Measurements from ENCODE around the gene CDC123. TPM values are rescaled to one million over a fixed set of nuclear protein-coding genes. Genes with fewer than 3 reads are reported as not detected.
A peak's percentile ranks its signal among the peaks of the same experiment; 100 is the strongest.
"Not testable (repeated sequence)": the region's sequence is repeated elsewhere in the genome, so short reads cannot be mapped to it uniquely, and the experiment has no call there.

Gene CDC123
- 104 TPM for polyA plus RNA-seq

- peak within 1 kb of the TSS; percentile 98 to 100 (median 100) for H3K4me3 Mint-ChIP-seq
- no peaks in the 10 kb centered on the region for H3K27me3 Mint-ChIP-seq
- H3K36me3 Mint-ChIP-seq, result peaks cover 3% of the 10 kb centered on the region
- H3K4me1 Mint-ChIP-seq, result peaks cover 32 to 40% (median 39%) of the 10 kb centered on the region in 3 donors
- H3K27ac Mint-ChIP-seq, result peak within 1 kb of the TSS; percentile 97 to 100 (median 99)
- H3K9me3 Mint-ChIP-seq, result no peaks in the 10 kb centered on the region
Observed at GRCh38 chr10:12195603-12196506, at the start of gene CDC123, which contains the start of gene NUDT5. CDC123 (plus strand) TSS chr10:12196188; CDS start chr10:12196246, 58 bp downstream. NUDT5 (minus strand) TSS chr10:12195891; CDS start chr10:12186291, 9,600 bp downstream.

GRCh38 chr10:12150163-12150562 lies 45.8 kb upstream of the CDC123 start:
- Mint-ChIP-seq H3K27ac (no peak overlapping the region), H3K4me1 (no peaks in the 10 kb centered on the region), H3K9me3 (no peaks in the 10 kb centered on the region), H3K4me3 (no peak overlapping the region), H3K27me3 (no peaks in the 10 kb centered on the region), H3K36me3 (peaks cover 16% of the 10 kb centered on the region)

GRCh38 chr10:12154516-12154915 lies 41.5 kb upstream of the CDC123 start:
- Mint-ChIP-seq H3K9me3 (no peaks in the 10 kb centered on the region), H3K4me1 (no peaks in the 10 kb centered on the region), H3K4me3 (no peak overlapping the region), H3K27me3 (no peaks in the 10 kb centered on the region), H3K36me3 (peaks cover 10% of the 10 kb centered on the region), H3K27ac (no peak overlapping the region)

- Mint-ChIP-seq H3K4me1 (no peaks in the 10 kb centered on the region), H3K27ac (no peak overlapping the region), H3K36me3 (peaks cover 6% of the 10 kb centered on the region), H3K27me3 (no peaks in the 10 kb centered on the region), H3K9me3 (no peaks in the 10 kb centered on the region), H3K4me3 (no peak overlapping the region)
Observed at GRCh38 chr10:12156367-12157123, 39.4 kb upstream of the CDC123 start.

GRCh38 chr10:12158111-12158510 lies 37.9 kb upstream of the CDC123 start:
- Mint-ChIP-seq H3K4me1 (no peaks in the 10 kb centered on the region), H3K36me3 (peaks cover 6% of the 10 kb centered on the region), H3K27ac (peak overlapping the region in 1 of 3 donors; percentile 39), H3K27me3 (no peaks in the 10 kb centered on the region), H3K9me3 (no peaks in the 10 kb centered on the region), H3K4me3 (no peak overlapping the region)

- Mint-ChIP-seq H3K4me1 (no peaks in the 10 kb centered on the region), H3K4me3 (no peak overlapping the region), H3K9me3 (no peaks in the 10 kb centered on the region), H3K36me3 (peaks cover 4% of the 10 kb centered on the region), H3K27me3 (no peaks in the 10 kb centered on the region), H3K27ac (no peak overlapping the region)
Observed at GRCh38 chr10:12160664-12161063, 35.3 kb upstream of the CDC123 start.

GRCh38 chr10:12162927-12163326 lies 33.1 kb upstream of the CDC123 start:
- no peaks in the 10 kb centered on the region for H3K4me1 Mint-ChIP-seq
- no peaks in the 10 kb centered on the region for H3K9me3 Mint-ChIP-seq
- H3K36me3 Mint-ChIP-seq, result peaks cover 9% of the 10 kb centered on the region
- no peak overlapping the region for H3K4me3 Mint-ChIP-seq
- no peaks in the 10 kb centered on the region for H3K27me3 Mint-ChIP-seq
- H3K27ac Mint-ChIP-seq, result no peak overlapping the region

- no peaks in the 10 kb centered on the region for H3K27me3 Mint-ChIP-seq
- no peaks in the 10 kb centered on the region for H3K9me3 Mint-ChIP-seq
- H3K36me3 Mint-ChIP-seq, result peaks cover 9% of the 10 kb centered on the region
- no peaks in the 10 kb centered on the region for H3K4me1 Mint-ChIP-seq
- H3K4me3 Mint-ChIP-seq, result no peak overlapping the region
- no peak overlapping the region for H3K27ac Mint-ChIP-seq
Observed at GRCh38 chr10:12164085-12164484, 31.9 kb upstream of the CDC123 start.

- Mint-ChIP-seq H3K27me3 (no peaks in the 10 kb centered on the region), H3K4me1 (no peaks in the 10 kb centered on the region), H3K9me3 (no peaks in the 10 kb centered on the region), H3K4me3 (no peak overlapping the region), H3K36me3 (peaks cover 9% of the 10 kb centered on the region), H3K27ac (no peak overlapping the region)
Observed at GRCh38 chr10:12165036-12165435, 31.0 kb upstream of the CDC123 start.

- Mint-ChIP-seq H3K4me1 (no peaks in the 10 kb centered on the region), H3K4me3 (no peak overlapping the region), H3K27me3 (no peaks in the 10 kb centered on the region), H3K36me3 (peaks cover 5% of the 10 kb centered on the region), H3K27ac (no peak overlapping the region), H3K9me3 (no peaks in the 10 kb centered on the region)
Observed at GRCh38 chr10:12165999-12166775, 29.8 kb upstream of the CDC123 start.

- H3K9me3 Mint-ChIP-seq, H3K27ac Mint-ChIP-seq, H3K27me3 Mint-ChIP-seq, H3K4me3 Mint-ChIP-seq, H3K36me3 Mint-ChIP-seq, H3K4me1 Mint-ChIP-seq: not testable (repeated sequence)
Observed at GRCh38 chr10:12171512-12171911, 24.5 kb upstream of the CDC123 start.

GRCh38 chr10:12177642-12178041 lies 18.3 kb upstream of the CDC123 start:
- Mint-ChIP-seq H3K27me3 (no peaks in the 10 kb centered on the region), H3K27ac (no peak overlapping the region), H3K36me3 (no peaks in the 10 kb centered on the region), H3K4me3 (no peak overlapping the region), H3K9me3 (no peaks in the 10 kb centered on the region), H3K4me1 (peaks cover 0 to 4% (median 2%) of the 10 kb centered on the region in 3 donors)

- no peaks in the 10 kb centered on the region for H3K36me3 Mint-ChIP-seq
- no peak overlapping the region for H3K4me3 Mint-ChIP-seq
- no peak overlapping the region for H3K27ac Mint-ChIP-seq
- no peaks in the 10 kb centered on the region for H3K27me3 Mint-ChIP-seq
- H3K4me1 Mint-ChIP-seq, result peaks cover 0 to 4% (median 2%) of the 10 kb centered on the region in 3 donors
- H3K9me3 Mint-ChIP-seq, result no peaks in the 10 kb centered on the region
Observed at GRCh38 chr10:12179606-12180170, 16.3 kb upstream of the CDC123 start.

- H3K4me1 Mint-ChIP-seq, result peaks cover 0 to 4% (median 2%) of the 10 kb centered on the region in 3 donors
- no peaks in the 10 kb centered on the region for H3K36me3 Mint-ChIP-seq
- H3K27ac Mint-ChIP-seq, result no peak overlapping the region
- H3K9me3 Mint-ChIP-seq, result no peaks in the 10 kb centered on the region
- no peaks in the 10 kb centered on the region for H3K27me3 Mint-ChIP-seq
- H3K4me3 Mint-ChIP-seq, result no peak overlapping the region
Observed at GRCh38 chr10:12180221-12180974, 15.6 kb upstream of the CDC123 start.
